AG09319 (cell line): ENCODE data around the gene DYNLRB1.

ENCODE experiments used
- DNase-seq: peaks from one replicate; pipeline ENCODE4 v3.0.0-alpha.2; 2010; ENCODE audit warnings: low read depth; ENCODE audit errors: extremely low read depth
- CTCF ChIP-seq: IDR thresholded peaks from 2 replicates; pipeline ENCODE4 v1.5.1; 2011; ENCODE audit warnings: low read depth, mild to moderate bottlenecking, inconsistent platforms, low read length, moderate library complexity

Gene DYNLRB1

GRCh38 chr20:34578521-34578920, 62.3 kb downstream of the DYNLRB1 start:
- DNase-seq, result no peak
- TF ChIP-seq CTCF, result no peak

- peak; percentile 90 for TF ChIP-seq CTCF
- peak; percentile 49 for DNase-seq
These were observed 63.2 kb downstream of the DYNLRB1 start for GRCh38 chr20:34579191-34579978.

GRCh38 chr20:34579979-34580940, 64.0 kb downstream of the DYNLRB1 start:
- TF ChIP-seq CTCF, result no peak
- no peak for DNase-seq

GRCh38 chr20:34581341-34582184, 65.3 kb downstream of the DYNLRB1 start:
- DNase-seq, result no peak
- no peak for TF ChIP-seq CTCF

GRCh38 chr20:34582221-34582620, 66.0 kb downstream of the DYNLRB1 start:
- no peak for DNase-seq
- no peak for TF ChIP-seq CTCF

- no peak for TF ChIP-seq CTCF
- no peak for DNase-seq
These were observed 66.7 kb downstream of the DYNLRB1 start for GRCh38 chr20:34582911-34583310.
